ENCODE results near the gene HOMEZ. TPM values are rescaled to one million over a fixed set of nuclear protein-coding genes. Genes with fewer than 3 reads are reported as not detected.

The HOMEZ gene
- total RNA-seq, 1 donor from 2014 or later, result 11.0 TPM

DNA sequence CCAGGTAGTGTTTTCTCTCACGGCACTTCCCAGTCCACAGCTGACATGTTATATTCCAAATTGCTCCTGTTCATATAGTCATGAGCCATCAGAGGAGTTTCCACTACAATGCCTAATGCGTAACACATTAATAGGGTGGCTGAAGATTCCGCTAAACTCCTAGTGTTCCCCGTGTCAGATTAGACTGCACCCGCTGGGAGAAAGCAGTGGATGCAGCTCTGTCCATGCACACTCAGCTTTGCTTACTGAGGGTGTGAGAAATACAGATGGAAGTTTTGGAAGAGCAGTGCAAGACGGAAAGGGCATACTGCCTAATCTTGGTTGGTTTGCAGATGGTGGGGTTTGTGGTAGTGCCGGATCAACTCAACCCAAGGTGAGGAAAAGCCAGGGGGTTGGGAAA is 11.2 kb upstream of the HOMEZ start:
- Histone ChIP-seq H3K27ac (no peak overlapping the region), H3K4me3 (no peak overlapping the region), H3K36me3 (peaks cover 18% of the 10 kb centered on the region), H3K9me3 (no peaks in the 10 kb centered on the region), H3K4me1 (peaks cover 21% of the 10 kb centered on the region), H3K27me3 (no peaks in the 10 kb centered on the region)
- DNase-seq (no peak), ATAC-seq (no peak)
- TF ChIP-seq, protein P1, sequence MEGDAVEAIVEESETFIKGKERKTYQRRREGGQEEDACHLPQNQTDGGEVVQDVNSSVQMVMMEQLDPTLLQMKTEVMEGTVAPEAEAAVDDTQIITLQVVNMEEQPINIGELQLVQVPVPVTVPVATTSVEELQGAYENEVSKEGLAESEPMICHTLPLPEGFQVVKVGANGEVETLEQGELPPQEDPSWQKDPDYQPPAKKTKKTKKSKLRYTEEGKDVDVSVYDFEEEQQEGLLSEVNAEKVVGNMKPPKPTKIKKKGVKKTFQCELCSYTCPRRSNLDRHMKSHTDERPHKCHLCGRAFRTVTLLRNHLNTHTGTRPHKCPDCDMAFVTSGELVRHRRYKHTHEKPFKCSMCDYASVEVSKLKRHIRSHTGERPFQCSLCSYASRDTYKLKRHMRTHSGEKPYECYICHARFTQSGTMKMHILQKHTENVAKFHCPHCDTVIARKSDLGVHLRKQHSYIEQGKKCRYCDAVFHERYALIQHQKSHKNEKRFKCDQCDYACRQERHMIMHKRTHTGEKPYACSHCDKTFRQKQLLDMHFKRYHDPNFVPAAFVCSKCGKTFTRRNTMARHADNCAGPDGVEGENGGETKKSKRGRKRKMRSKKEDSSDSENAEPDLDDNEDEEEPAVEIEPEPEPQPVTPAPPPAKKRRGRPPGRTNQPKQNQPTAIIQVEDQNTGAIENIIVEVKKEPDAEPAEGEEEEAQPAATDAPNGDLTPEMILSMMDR (IDR thresholded peaks at IDR 0.05), result no peak
- intact Hi-C loops (cut with DNase I), result no loop called here

DNA sequence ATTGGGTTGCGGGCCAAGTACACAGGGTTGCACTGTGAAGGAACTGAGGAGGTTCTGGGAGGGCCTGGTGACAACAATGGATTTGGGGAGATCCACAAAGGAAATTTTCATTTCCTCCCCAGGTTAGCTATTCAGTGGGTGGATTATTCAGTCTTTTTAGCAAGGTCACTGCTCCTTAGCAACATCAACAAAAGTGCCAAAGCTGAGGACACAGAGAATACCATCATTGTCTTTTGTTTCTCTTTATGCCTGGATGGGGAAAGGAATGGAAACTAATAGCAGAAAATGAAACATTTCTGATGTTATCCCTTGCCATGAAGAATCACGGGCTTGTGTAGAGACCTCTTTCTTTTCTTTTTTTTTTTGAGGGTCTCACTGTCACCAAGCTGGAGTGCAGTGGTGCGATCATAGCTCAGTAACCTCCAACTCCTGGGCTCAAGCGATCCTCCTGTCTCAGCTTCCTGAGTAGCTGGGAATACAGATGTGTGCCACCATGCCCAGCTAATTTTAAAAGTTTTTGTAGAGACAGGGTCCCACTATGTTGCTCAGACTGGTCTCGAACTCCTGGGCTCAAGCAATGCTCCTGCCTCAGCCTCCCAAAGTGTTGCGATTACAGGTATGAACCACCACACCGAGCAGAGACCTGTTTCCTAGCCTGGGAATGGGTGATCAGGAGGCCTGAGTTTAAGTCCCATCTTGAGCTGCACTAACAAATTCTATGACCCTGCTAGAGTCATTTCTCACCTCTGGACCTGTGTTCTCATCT is 10.3 kb upstream of the HOMEZ start:
- H3K27ac ChIP-seq, result no peak overlapping the region
- H3K9me3 ChIP-seq, result no peaks in the 10 kb centered on the region
- ATAC-seq (no peak), DNase-seq (no peak)
- peaks cover 21% of the 10 kb centered on the region for H3K4me1 ChIP-seq
- no peak overlapping the region for H3K4me3 ChIP-seq
- TF ChIP-seq, protein P1 (IDR thresholded peaks at IDR 0.05), result no peak
- H3K36me3 ChIP-seq, result peaks cover 18% of the 10 kb centered on the region
- no peaks in the 10 kb centered on the region for H3K27me3 ChIP-seq
- intact Hi-C loops (cut with DNase I), result no loop called here

DNA sequence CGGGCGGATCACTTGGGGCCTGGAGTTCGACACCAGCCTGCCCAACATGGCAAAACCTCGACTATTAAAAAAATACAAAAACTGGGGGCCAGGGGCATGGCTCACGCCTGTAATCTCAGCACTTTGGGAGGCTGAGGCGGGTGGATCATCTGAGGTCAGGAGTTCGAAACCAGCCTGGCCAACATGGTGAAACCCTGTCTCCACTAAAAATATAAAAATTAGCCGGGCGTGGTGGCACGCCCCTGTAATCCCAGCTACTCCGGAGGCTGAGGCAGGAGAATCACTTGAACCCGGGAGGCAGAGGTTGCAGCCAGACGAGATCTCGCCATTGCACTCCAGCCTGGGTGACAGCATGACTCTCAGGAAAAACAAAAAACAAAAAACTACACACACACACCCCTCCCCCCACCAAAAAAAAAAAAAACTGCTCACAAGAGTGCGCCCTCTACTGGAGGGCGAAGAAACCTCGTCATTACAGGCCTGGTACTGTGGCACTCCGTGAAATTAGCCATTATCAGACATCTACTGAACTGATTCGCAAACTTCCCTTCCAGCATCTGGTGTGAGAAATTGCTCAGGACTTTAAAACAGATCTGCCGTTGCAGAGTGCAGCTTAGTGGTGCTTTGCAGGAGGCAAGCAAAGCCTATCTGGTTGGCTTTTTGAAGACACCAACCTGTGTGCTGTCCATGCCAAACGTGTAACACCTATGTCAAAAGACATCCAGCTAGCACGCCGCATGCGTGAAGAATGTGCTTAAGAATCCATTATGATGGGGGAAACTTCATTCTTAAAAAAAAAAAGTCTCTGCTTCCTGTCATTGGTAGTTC is 9.0 kb upstream of the HOMEZ start:
- H3K27me3 ChIP-seq, result no peaks in the 10 kb centered on the region
- peak; percentile 88 for ATAC-seq
- intact Hi-C loops (cut with DNase I), result no loop called here
- DNase-seq, result no peak
- H3K36me3 ChIP-seq, result peaks cover 18% of the 10 kb centered on the region
- TF ChIP-seq, protein P1 (IDR thresholded peaks at IDR 0.05), result peak; percentile 86
- peaks cover 14% of the 10 kb centered on the region for H3K4me1 ChIP-seq
- no peak overlapping the region for H3K27ac ChIP-seq
- H3K4me3 ChIP-seq, result no peak overlapping the region
- H3K9me3 ChIP-seq, result no peaks in the 10 kb centered on the region

DNA sequence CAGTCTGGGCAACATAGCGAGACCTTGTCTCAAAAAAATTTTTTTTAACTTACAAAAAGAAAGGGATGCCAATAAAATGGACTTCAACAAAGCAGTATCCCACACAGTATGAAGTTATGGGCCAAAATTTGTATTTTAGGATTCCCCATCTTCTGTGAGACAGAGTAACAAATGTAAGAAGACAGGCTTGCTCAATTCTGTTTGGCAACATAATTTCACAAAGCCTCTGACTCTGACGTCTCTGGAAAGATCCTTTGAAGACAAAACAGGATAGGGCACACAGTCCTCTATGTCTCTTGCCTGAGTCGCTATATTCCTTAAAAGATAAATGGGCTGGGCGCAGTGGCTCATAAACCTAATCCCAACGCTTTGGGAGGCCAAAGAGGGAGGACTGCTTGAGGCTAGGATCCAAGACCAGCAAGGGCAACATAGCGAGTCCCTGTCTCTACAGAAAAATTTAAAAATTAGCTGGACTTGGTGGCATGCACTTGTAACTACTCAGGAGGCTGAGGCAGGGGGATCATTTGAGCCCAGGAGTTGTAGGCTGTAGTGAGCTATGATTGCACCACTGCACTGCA is 1.1 kb upstream of the HOMEZ start:
- TF ChIP-seq, protein P1 (IDR thresholded peaks at IDR 0.05), result no peak
- peak overlapping the region; percentile 95 for H3K4me3 ChIP-seq
- peaks cover 21% of the 10 kb centered on the region for H3K4me1 ChIP-seq
- peak overlapping the region; percentile 98 for H3K27ac ChIP-seq
- no peaks in the 10 kb centered on the region for H3K9me3 ChIP-seq
- DNase-seq, result no peak
- no peaks in the 10 kb centered on the region for H3K36me3 ChIP-seq
- intact Hi-C loops (cut with DNase I), result no loop called here
- no peak for ATAC-seq
- no peaks in the 10 kb centered on the region for H3K27me3 ChIP-seq

DNA sequence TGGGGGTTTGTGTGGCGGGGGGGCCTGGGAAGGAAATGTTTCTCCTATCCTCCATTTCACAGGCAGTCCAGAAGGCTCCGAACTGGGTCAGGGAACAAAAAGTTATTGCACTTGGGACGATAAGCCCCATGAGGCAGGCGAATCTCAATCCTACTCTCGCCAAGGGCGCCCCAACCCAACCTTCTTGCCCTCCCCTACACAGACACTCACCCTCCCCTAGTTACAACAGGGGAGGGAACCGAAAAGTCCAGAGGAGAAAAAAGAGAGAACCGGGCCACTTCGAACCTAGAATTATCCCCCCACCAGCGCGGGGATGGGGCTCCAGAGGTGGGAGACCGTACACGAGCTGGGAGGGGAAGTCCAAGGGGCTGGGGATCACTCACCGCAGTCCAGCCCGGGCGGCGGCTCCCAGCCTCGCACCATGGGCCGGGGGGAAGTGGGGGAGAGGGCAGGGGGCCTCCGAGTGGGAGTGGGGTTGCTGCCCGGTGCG is 357 bp downstream of the HOMEZ start:
- no peaks in the 10 kb centered on the region for H3K27me3 ChIP-seq
- intact Hi-C loops (cut with DNase I), result no loop called here
- peak; percentile 65 for DNase-seq
- no peaks in the 10 kb centered on the region for H3K36me3 ChIP-seq
- peaks cover 21% of the 10 kb centered on the region for H3K4me1 ChIP-seq
- peak overlapping the region; percentile 95 for H3K4me3 ChIP-seq
- no peak for ATAC-seq
- H3K27ac ChIP-seq, result peak overlapping the region; percentile 98
- TF ChIP-seq, protein P1 (IDR thresholded peaks at IDR 0.05), result no peak
- no peaks in the 10 kb centered on the region for H3K9me3 ChIP-seq
